Measurements from ENCODE around the gene PKD2L1. TPM values are rescaled to one million over a fixed set of nuclear protein-coding genes. Genes with fewer than 3 reads are reported as not detected.

The PKD2L1 gene
- total and polyA plus RNA-seq, 2 of the 8 experiments (the other 6 are each of a cell fraction or from before 2014, with no cell fraction given): 0.20 to 0.33 TPM

- TF ChIP-seq CTCF (IDR thresholded peaks at IDR 0.05; ENCODE audit: control extremely low read depth in 1 of 3, insufficient read depth in 1 of 3, low read depth in 1 of 3, low read length in 3 of 3) (no peak), BACH1 (IDR thresholded peaks at IDR 0.05; ENCODE audit: low read length) (no peak), POU5F1 (IDR thresholded peaks at IDR 0.05; ENCODE audit: low read depth, low read length) (no peak), BCL11A (IDR thresholded peaks at IDR 0.05; ENCODE audit: low read depth in 2 of 2, low read length in 2 of 2) (no peak), FOSL1 (IDR thresholded peaks at IDR 0.05; ENCODE audit: insufficient read depth, low read depth, low read length) (no peak), GTF2F1 (IDR thresholded peaks at IDR 0.05; ENCODE audit: borderline replicate concordance, low read depth, low read length) (0 out of 2 replicates have a peak, but pooled peaks have one; percentile 43), BRCA1 (IDR thresholded peaks at IDR 0.05; ENCODE audit: low read depth, low read length) (no peak), CTBP2 (IDR thresholded peaks at IDR 0.05; ENCODE audit: borderline replicate concordance, insufficient read depth, insufficient read length, low read length) (no peak), MAFK (IDR thresholded peaks at IDR 0.05; ENCODE audit: low read depth, low read length) (no peak), EZH2 (IDR thresholded peaks at IDR 0.05; ENCODE audit: low read depth, low read length, severe bottlenecking) (no peak), KDM5A (IDR thresholded peaks at IDR 0.05; ENCODE audit: low read length) (peak; percentile 96), POLR2AphosphoS5 (IDR thresholded peaks at IDR 0.05; ENCODE audit: low read depth, low read length) (peak; percentile 82), SUZ12 (IDR thresholded peaks at IDR 0.05; ENCODE audit: low read length) (no peak), SAP30 (IDR thresholded peaks at IDR 0.05; ENCODE audit: insufficient read depth, insufficient replicate concordance, low read length) (peak; percentile 96), PHF8 (conservative IDR thresholded peaks at IDR 0.05; ENCODE audit: low read depth, low read length) (peak; percentile 85), ZNF274 (IDR thresholded peaks at IDR 0.05; ENCODE audit: borderline replicate concordance, extremely low read depth, low read length) (no peak), TEAD4 (IDR thresholded peaks at IDR 0.05; ENCODE audit: low read depth, low read length) (peak; percentile 88), SRF (IDR thresholded peaks at IDR 0.05; ENCODE audit: low read depth, low read length) (peak; percentile 81), E2F6 (IDR thresholded peaks at IDR 0.05) (no peak; the same call in 1 of the 2 replicates), TCF12 (IDR thresholded peaks at IDR 0.05; ENCODE audit: low read depth, low read length) (no peak), NRF1 (IDR thresholded peaks at IDR 0.05; ENCODE audit: low read depth, low read length) (no peak)
Measured at GRCh38 chr10:100267239-100268104, 62.6 kb downstream of the PKD2L1 start, which contains the start of gene CWF19L1 (continued).

Data from H1 (cell line).